Activated T-helper 1 cell treated with anti-CD3 and anti-CD28 coated beads, Interleukin-12 subunit alpha, Interleukin-12 subunit beta, Interleukin-2, Interleukin-4 antibody, amounts not matched to agents 30 ng/mL and 10 ng/mL and 1 ng/mL, durations not matched to agents 14 hours and 24 hours and 36 hours (primary cell): ENCODE measurements around the gene SMIM8. TPM values are rescaled to one million over a fixed set of nuclear protein-coding genes. Genes with fewer than 3 reads are reported as not detected.

Experiments
- DNase-seq: peaks from one replicate; pipeline ENCODE4 v3.0.0; 2021; ENCODE audit warnings: low spot score
- H3K27ac Mint-ChIP-seq: one replicate; pipeline ENCODE4 v1.8.0; 2021; ENCODE audit warnings: mild to moderate bottlenecking, mixed read lengths
- H3K27me3 Mint-ChIP-seq: one replicate; pipeline ENCODE4 v1.8.0; 2022; ENCODE audit warnings: mild to moderate bottlenecking, moderate library complexity, mixed read lengths; ENCODE audit not compliant: insufficient read depth
- H3K36me3 Mint-ChIP-seq: one replicate; pipeline ENCODE4 v1.8.0; 2021; ENCODE audit warnings: low read depth, mixed read lengths
- H3K4me1 Mint-ChIP-seq: one replicate; pipeline ENCODE4 v1.8.0; 2021; ENCODE audit warnings: low read depth, mixed read lengths
- H3K4me3 Mint-ChIP-seq: one replicate; pipeline ENCODE4 v1.8.0; 2021; ENCODE audit warnings: mild to moderate bottlenecking, moderate library complexity, mixed read lengths
- H3K9me3 Mint-ChIP-seq: one replicate; pipeline ENCODE4 v1.8.0; 2021; ENCODE audit warnings: mixed read lengths
- intact Hi-C: fragments of 100-400 bp; cut with micrococcal nuclease; formaldehyde crosslinking; loops from one replicate; pipeline ENCODE4 v1.15.1; 2024
- total RNA-seq: library from RNA; stranded (reverse); gene quantifications from 2 replicates; pipeline ENCODE4 v1.2.3, GENCODE V29; 2022

Gene SMIM8
- total RNA-seq, 1 donor from 2014 or later = 9.2 TPM

DNA sequence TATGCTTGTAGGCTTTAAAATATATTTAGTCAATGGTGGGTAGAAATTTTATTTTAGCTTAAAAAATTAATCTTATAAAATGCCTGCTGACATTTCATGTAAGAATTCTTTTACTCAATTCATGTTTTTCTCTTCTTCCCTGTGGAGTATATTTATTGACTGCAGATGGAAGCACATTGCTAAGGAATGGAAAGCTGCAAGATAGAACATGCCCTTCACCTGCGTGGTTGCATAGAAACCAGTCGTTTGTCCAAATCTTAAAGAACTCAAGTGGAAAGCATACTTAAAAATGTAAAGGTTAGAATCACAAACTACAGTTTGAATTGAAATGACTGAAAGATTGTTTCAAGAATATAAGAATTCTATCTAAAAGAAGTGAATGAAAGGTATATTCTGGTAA lies 52.9 kb downstream of the SMIM8 start:
- H3K4me3 Mint-ChIP-seq = no peak overlapping the region
- intact Hi-C loops = no loop called here
- DNase-seq = no peak
- H3K9me3 Mint-ChIP-seq = no peaks in the 10 kb centered on the region
- H3K4me1 Mint-ChIP-seq = peaks cover 9% of the 10 kb centered on the region
- H3K36me3 Mint-ChIP-seq = no peaks in the 10 kb centered on the region
- no peaks in the 10 kb centered on the region for H3K27me3 Mint-ChIP-seq
- H3K27ac Mint-ChIP-seq = no peak overlapping the region

DNA sequence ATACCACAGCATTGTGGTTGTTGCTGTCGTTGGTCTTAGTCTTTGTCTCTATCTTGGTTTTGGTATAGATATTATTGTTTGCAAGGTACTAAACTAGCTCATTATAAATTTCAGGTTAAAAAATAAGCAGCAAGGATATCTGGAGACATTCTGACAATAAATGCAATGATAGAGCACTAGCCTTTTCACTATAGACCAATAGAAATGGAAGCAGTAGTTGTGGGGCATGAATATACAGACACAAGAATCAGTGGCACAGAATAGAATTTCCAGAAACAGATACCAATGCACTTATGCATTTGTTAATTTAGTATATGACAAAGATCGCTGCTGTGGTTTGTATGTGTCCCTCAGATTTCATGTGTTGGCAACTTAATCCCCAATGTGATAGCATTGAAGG lies 54.3 kb downstream of the SMIM8 start:
- peaks cover 9% of the 10 kb centered on the region for H3K4me1 Mint-ChIP-seq
- no peak overlapping the region for H3K27ac Mint-ChIP-seq
- H3K9me3 Mint-ChIP-seq = no peaks in the 10 kb centered on the region
- no peaks in the 10 kb centered on the region for H3K27me3 Mint-ChIP-seq
- H3K4me3 Mint-ChIP-seq = no peak overlapping the region
- no peaks in the 10 kb centered on the region for H3K36me3 Mint-ChIP-seq
- intact Hi-C loops = no loop called here
- DNase-seq = no peak

DNA sequence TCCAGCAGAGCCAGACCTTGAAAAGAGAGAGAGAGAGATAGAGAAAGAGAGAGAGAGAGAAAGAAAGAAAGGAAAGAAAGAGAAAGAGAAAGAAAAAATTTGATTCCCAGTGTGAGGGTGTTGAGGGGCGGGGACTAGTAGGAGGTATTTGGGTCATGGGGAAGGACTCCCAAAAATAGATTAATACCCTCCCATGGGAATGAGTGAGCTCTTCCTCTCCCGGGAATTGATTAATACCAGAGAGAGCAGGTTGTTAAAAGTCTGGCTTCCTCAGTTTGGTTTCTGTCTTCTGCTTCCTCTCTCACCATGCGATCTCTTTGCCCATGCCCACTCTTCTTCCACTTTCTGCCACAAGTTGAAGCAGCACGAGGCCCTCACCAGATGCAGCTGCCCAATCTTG lies 56.6 kb downstream of the SMIM8 start:
- Mint-ChIP-seq H3K4me3 (no peak overlapping the region), H3K27me3 (no peaks in the 10 kb centered on the region), H3K36me3 (no peaks in the 10 kb centered on the region), H3K9me3 (no peaks in the 10 kb centered on the region), H3K27ac (no peak overlapping the region), H3K4me1 (peaks cover 9% of the 10 kb centered on the region)
- DNase-seq = no peak
- intact Hi-C loops = no loop called here

DNA sequence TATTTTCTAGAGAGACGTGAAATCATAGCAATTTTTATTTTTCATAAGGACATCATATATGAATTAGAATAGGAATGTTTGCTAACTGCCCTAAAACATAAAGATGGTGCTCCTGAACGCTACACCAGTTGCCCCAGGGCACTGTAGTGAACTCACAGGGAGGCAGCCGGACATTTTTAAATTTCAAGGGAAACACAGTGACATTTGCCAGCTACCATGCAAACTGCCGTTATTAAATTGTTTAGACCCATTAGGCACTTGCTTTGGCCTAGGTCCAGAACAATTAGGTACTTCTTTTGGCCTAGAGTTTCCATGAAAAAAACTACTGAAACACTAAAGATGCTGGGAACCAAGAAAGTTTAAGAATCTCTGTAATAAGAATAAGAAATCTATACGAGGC lies 60.5 kb downstream of the SMIM8 start:
- H3K27ac Mint-ChIP-seq = no peak overlapping the region
- no peaks in the 10 kb centered on the region for H3K36me3 Mint-ChIP-seq
- H3K4me1 Mint-ChIP-seq = peaks cover 9% of the 10 kb centered on the region
- no peak overlapping the region for H3K4me3 Mint-ChIP-seq
- no peak for DNase-seq
- no peaks in the 10 kb centered on the region for H3K9me3 Mint-ChIP-seq
- H3K27me3 Mint-ChIP-seq = no peaks in the 10 kb centered on the region
- intact Hi-C loops = no loop called here

DNA sequence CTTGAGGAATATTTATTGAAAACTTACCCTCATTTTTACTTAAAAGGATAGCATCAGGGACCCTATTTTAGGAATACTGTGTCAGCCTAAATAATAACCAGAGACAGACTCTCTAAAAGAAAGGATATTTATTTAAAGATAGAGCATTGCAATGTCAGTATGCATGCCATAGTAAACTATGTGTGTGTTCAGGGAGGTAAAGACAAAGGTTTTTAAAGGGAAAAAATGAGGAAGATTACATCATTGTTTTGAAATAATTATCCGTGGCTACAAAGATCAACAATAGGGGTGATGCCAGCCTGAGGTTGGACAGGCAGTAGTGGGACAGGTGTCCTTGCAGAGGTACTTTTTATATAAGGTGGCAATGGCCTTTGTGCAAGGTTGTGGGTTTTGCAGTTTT lies 61.6 kb downstream of the SMIM8 start:
- Mint-ChIP-seq H3K4me3 (no peak overlapping the region), H3K27me3 (no peaks in the 10 kb centered on the region), H3K4me1 (peaks cover 3% of the 10 kb centered on the region), H3K9me3 (no peaks in the 10 kb centered on the region), H3K27ac (no peak overlapping the region), H3K36me3 (no peaks in the 10 kb centered on the region)
- intact Hi-C loops = no loop called here
- DNase-seq = no peak

DNA sequence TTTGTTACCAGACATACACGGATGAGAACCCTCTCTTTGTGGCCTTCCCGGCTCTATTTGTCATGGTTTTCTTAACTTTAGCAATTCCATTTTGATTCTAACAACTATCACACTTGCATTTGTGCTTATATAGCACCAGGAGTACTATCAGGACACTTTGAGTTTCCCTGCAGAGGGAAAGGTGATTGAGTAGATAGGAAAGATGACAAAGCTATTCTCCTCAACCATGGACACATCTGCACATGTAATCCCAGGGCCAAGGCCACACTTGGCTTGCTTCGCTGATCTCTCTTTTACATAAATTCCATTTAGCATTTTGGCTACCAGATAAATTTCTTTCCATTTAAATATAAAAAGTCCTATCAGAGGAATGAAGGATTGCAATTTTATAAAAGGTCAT lies 62.1 kb downstream of the SMIM8 start:
- Mint-ChIP-seq H3K4me1 (no peaks in the 10 kb centered on the region), H3K4me3 (no peak overlapping the region), H3K9me3 (no peaks in the 10 kb centered on the region), H3K36me3 (no peaks in the 10 kb centered on the region), H3K27ac (no peak overlapping the region), H3K27me3 (no peaks in the 10 kb centered on the region)
- no peak for DNase-seq
- intact Hi-C loops = no loop called here

DNA sequence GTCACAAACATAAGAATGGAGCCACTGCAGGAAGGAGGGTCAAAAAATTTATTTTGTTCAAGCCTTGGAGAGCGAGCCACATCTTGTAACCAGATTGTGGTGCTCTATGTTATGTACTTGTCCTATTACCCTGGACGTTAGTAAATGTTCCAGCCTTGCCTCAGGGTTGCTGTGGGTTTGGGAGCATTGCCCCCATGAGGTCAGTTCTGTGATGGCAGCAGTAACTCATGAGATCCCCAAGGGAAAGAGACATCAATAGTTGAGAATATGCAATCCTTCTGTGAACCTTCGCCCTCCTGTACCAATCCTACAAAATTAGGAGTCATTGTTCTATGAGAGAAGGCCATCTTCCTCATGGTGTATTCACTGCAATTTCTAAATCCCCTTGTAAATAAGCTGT lies 68.9 kb downstream of the SMIM8 start:
- Mint-ChIP-seq H3K27me3 (no peaks in the 10 kb centered on the region), H3K27ac (no peak overlapping the region), H3K4me3 (no peak overlapping the region), H3K9me3 (no peaks in the 10 kb centered on the region), H3K36me3 (no peaks in the 10 kb centered on the region), H3K4me1 (no peaks in the 10 kb centered on the region)
- intact Hi-C loops = loop anchor here (5.0 to 10.0 kb wide), 5 partner anchors 201 to 1076 kb away; partner anchors contain the start of genes AKIRIN2 and ORC3
- no peak for DNase-seq

Other genes starting within 250 kb of the SMIM8 start
- gene CGA, start 227.5 kb upstream of the SMIM8 start, total RNA-seq = not detected in 2 replicates
- 50.1 and 51.7 TPM in 2 replicates for gene ZNF292, start 167.0 kb upstream of the SMIM8 start, total RNA-seq
- gene GJB7, start 6.7 kb downstream of the SMIM8 start, total RNA-seq = not detected in 2 replicates
- gene C6orf163, start 22.2 kb downstream of the SMIM8 start, total RNA-seq = 1.2 and 1.6 TPM in 2 replicates
- gene CFAP206, start 85.4 kb downstream of the SMIM8 start, total RNA-seq = 0.20 TPM in 1 of 2 replicates, not detected in the other
- 9.7 and 10.2 TPM in 2 replicates for gene SLC35A1, start 150.4 kb downstream of the SMIM8 start, total RNA-seq